ENCODE measurements around the gene KCNMA1.
"Not testable (repeated sequence)": the region's sequence is repeated elsewhere in the genome, so short reads cannot be mapped to it uniquely, and the experiment has no call there.

The KCNMA1 gene

GRCh38 chr10:77664008-77664407 is 26.4 kb upstream of the KCNMA1 start:
- no peak for DNase-seq (ENCODE audit: low read depth)

GRCh38 chr10:77661674-77662073 is 24.1 kb upstream of the KCNMA1 start:
- DNase-seq (ENCODE audit: low read depth), result no peak

DNA sequence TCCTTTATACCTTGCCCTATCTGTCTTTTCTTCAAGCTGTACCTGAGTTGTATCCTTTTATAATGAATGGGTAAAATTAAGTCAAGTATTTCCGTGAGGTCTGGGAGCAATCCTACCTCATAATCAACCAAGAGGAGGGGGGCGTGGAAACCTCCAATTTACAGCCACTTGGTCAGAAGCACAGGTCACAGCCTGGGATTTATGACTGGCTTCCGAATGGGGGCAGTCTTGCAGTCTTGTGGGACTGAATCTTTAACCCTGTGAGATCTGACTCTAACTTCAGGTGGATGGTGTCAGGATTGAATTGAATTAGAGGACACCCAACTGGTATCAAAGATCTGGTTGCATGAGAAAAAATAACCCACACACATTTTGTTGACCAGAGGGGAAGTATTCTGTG is 23.5 kb upstream of the KCNMA1 start:
- DNase-seq (ENCODE audit: low read depth), result no peak

DNA sequence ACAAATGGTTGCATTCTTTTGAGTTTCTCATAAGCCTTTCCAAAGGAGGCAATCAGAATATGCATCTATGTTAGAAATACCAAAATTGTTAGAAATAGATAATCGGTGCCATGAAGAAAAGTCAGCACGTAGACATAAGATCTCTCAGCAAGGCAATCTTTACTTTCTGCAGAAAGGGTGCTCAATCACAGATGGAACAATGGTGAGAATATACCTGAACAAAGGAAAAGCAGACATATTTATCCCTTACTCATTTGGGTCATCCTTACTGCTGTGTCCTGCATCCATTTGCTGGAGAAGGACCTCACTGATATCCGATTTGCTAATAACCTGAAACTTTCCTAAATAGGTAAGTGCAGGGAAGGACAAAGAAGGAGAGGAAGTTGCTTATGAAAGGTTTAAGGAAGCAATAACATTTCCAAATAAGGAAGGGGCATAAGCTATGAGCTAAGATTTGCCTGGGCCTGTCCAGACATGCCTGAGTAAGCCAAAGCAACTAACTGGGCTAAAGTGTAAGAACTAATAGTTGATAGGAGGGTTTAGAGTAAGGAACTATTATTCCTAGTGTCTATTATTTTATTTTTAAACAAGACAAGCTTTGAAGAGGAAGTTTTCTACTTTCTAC is 21.6 kb upstream of the KCNMA1 start:
- DNase-seq (ENCODE audit: low read depth), result not testable (repeated sequence)

GRCh38 chr10:77653210-77653609 is 15.6 kb upstream of the KCNMA1 start:
- no peak for DNase-seq (ENCODE audit: low read depth)

DNA sequence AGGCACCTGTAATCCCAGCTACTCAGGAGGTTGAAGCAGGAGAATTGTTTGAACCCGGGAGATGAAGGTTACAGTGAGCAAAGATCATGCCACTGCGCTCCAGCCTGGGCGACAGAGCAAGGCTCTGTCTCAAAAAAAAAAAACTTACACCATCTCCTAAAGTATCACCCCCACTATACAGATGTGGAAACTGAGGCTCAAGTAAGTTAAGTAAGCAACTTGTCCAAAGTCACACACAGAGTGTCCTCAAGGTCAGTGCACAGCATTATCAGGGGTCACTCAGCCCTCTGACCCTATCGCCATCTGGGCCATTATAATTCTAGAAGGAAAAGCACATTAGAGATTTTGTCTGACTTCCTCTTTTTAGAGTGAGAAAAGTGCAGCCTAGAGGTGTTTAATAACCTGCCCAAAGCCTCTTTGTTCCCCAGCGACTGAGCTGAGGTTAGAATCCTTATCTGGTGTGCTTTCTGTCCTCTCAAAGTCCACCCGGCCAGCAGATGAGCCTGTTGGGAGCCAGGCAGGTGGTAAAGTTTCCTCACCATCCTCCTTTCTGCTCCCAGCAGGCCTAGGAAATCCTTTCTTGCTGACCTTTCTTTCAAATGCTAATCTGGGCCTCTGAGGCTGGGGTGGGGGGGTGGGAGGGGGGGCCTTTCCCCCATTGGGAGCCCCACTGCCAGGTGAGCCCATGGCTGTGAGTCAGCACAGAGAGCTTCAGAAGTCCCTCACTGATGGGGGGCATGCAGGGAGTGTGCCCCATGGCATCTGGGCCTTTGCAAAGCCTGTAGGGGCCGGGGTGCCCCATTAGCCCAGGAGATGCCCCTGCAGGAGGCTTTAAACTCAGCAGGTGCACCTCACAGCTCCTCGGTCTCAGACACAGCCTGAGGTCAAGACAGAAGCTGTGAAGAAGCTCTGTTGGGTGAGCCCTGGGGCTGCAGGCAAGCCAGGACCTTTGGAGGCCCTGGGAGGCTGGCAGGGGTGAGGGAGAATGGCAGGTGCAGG is 12.0 kb upstream of the KCNMA1 start:
- no peak for DNase-seq (ENCODE audit: low read depth)

- no peak for DNase-seq (ENCODE audit: low read depth)
Observed at GRCh38 chr10:77648472-77648871, 10.9 kb upstream of the KCNMA1 start.

- DNase-seq (ENCODE audit: low read depth), result no peak
Observed at GRCh38 chr10:77647543-77648293, 10.1 kb upstream of the KCNMA1 start.

DNA sequence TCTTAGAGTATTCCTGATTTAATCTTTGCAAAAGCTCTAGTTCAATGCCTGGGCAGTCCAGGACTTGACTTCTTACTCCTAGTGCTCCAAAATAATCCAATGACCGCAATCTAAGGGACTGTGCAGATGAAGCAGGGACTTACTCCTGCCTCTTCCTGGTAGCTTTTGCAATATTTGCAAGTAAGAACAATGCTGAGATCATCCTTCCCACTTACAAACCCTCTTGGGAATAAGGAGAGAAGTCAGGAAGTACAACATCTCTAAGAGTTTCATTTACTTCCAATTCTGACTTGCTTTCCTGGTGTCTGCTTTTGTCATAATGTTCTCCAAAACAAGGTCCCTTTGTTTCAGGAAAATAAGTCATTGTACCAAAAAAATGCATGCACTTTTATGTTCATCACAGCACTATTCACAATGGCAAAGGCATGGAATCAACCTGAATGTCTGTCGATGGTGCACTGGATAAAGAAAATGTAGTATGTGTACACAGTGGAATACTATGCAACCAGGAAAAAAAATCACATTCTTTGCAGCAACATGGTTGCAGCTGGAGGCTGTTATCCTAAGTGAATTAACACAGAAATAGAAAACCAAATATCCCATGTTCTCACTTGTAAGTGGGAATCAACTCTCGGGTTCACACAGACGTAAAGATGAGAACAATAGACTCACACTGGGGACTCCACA is 7.1 kb upstream of the KCNMA1 start:
- no peak for DNase-seq (ENCODE audit: low read depth)

GRCh38 chr10:77643795-77644468 is 6.3 kb upstream of the KCNMA1 start:
- DNase-seq (ENCODE audit: low read depth), result no peak

DNA sequence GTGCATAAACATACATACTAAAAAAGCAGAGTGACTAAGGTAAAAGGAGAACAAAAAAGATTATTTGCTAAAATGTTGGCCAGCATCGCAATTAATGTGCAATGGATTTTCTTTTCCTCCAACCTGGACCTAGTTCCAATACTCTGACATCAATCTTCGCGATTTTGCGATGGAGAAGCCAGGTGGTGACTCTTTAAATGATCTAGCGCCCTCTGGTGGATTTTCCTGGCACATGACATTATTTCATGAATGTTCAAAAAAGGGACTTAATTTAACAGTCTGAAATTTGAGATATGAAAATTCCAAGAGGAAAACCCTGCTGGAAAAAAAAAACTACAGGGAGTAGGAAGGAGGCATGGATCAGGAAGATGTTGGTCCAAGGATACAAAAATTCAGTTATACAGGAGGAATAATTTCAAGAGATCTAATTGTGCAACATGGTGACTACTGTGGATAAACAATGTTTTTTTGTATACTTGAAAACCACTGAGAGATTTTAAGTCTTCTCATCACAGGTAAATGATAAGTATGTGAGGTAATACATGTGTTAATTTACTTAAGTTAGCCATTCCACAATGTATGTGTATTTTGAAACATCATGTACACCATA is 4.3 kb upstream of the KCNMA1 start:
- peak; percentile 47 for DNase-seq (ENCODE audit: low read depth)

DNA sequence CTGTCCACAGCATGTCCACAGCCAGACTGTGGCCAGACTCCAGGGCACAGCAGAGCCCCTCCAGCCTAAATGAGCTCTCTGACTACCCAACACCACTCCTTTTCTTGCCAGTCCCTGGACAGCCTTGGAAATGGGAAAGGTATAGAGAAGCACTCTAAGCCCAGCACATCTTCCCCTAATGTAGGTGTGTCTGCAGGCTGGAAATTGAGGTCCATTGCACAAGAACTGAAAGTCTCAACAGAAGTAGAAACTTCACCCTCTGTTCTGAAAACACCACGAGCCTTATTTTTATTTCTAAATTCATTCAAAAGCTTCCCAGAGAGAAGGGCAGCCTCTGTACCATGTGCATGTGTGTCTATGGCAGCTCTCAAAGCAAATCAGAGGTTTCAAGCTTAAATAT is 3.7 kb upstream of the KCNMA1 start:
- DNase-seq (ENCODE audit: low read depth), result no peak

DNA sequence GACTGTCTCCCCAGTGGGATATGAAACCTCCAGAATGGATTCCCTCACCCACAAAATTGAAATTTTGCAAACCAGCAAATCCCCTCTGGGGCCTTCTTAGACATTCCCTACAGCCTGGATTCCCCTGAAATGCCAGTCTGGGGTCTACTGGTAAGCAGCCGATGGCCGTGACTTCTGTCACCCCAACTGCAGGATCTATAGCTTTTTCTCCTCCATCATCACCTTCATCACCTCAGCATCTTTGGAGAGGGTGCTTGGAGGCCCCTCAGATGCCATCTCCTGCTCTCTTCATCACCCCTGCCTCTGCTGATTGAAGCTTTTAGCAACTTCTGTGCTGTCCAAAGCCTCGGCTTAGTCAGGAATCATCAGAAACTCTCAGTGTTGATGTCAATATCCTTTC is 2.6 kb upstream of the KCNMA1 start:
- DNase-seq (ENCODE audit: low read depth), result no peak

DNA sequence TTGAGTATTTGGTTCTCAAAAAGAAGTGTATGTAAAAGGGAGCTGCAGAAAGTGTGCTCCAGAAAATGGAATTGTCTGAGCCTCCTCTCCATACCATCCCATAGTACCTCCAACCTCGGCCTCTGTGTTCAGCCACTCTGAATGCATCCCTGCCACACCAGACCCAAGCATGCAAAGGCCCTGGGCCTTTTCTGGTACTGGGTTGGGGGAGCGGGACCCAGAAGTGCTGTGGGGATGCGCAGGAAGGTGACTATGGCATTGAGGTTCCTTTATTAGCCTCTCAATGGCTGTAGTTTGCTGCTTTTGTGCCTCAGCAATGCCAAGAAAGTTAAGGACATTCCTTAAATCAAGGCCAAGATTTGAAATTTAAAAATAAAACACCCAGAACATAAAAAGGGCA is 2.1 kb upstream of the KCNMA1 start:
- no peak for DNase-seq (ENCODE audit: low read depth)

GRCh38 chr10:77638321-77639101 is 903 bp upstream of the KCNMA1 start:
- no peak for DNase-seq (ENCODE audit: low read depth)

DNA sequence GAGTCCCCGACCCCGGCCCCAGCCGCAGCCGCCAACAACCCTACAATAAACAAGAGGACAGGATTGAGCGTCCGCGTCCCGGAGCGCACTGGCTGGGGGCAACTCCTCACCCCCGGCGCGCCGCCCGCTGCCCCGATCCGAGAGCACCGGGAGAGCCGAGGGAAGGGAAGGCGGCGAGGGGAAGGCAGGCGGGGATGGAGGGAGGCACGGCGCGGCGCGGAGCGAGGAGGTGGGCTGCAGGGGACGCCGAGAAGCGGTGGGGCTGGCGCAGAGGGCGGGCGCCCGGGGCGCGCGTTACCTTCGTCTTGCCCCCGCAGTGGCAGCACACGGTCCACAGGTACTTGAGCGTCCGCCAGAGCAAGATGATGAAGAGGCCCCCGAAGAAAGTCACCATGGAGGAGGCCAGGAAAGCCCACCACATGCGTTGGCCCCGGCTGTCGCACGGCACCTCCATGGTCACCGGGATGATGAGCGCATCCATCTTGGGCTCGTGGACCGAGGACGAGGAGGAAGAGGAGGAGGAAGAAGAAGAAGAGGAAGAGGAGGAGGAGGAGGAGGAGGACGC is 559 bp downstream of the KCNMA1 start:
- no peak for DNase-seq (ENCODE audit: low read depth)

DNA sequence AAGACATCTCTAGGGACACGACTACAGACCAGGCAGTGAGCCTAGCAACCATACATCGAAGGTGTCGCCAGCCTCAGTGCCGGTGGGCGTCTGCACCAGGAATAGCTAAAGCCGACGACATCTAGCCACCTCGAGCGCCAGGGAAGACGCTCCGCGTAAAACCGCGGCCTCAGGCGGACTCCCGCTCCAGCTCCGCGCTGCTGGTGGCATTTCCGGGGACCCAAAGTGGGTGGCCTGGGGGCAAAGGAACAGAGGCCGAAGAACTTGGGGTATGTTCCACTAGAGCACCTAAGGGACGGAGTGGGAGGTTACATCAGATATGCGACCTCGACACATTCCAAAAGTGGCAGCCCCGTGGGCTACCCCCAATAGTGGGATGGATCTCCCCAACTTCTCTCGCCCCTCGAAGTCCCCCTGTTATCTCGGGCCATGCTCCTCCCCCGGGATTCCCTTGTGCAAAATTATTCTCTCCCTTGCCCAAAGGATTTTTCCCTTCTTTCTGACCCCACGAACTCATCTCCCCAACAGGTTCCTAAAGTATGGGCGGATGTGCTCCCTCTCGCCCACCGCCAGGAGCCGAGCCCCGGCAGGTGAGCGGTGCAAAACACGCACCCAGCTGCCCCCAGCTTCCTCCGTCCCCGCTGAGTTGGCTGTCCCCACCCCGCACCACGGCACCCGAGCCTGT is 1.2 kb downstream of the KCNMA1 start:
- no peak for DNase-seq (ENCODE audit: low read depth)

DNA sequence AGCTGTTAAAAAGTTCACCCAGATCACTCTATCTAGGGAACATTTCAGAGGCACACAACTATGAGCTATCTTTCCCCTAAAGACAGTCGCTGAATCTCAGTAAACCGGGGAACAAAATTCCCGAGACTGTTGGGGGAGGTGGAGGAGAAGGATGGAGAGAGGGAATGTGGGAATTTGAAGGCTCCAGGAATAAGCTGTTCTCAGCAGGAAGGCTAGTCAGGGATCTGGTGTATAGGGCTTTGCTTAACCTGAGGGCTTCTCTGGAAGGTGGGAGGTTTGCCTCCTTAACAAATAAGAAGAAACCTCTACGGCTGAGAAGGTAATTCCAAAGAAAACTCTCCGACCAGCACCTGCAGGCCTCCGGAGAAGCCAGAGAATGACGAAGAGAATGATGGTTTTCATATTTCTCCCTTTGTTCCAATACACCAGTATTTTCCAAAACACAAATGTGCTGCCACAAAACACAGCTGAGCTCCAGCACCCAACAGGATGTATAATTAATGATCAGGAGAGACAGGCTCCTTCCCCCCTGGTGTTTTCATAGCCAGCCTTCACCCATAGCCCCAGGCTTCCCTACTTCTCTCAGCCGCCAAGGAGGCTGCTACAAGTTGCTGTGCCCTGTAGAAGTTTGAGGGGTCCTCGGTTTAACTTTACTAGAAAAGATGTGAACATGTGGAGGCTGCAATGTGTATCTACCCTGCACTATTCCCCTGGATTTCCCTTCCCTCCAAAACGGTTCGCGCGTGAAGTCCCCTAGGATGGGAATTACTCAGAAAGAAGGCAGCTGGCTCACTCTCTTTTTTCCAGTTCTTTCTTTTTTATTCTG is 2.0 kb downstream of the KCNMA1 start:
- DNase-seq (ENCODE audit: low read depth), result no peak

Data from GM04504 (cell line).